HepG2 (cell line): ENCODE results near the gene GCM1. TPM values are rescaled to one million over a fixed set of nuclear protein-coding genes. Genes with fewer than 3 reads are reported as not detected.

Experiments used
- ATAC-seq: fragments of 200-7000 bp; cut with Tn5 transposase; 3 replicates; pipeline ENCODE4 v1.9.1; 2020; ENCODE audit warnings: mild to moderate bottlenecking, moderate library complexity
- BruUV-seq: library from RNA; stranded (reverse); fragments of 400-500 nt; replicated peaks from 2 replicates; lab custom pipeline; 2021; lab: Mats Ljungman, UMichigan
- CTCF ChIA-PET: fragments of 300-600 bp; formaldehyde crosslinking; extraction: SDS; loops from one replicate; lab custom pipeline; 2021; ENCODE audit warnings: low total read pairs, inconsistent platforms, low intra/inter-chr PET ratio; lab: Yijun Ruan, JAX
- POLR2A ChIA-PET: fragments of 350-600 bp; sonication (Branson Sonifier 250); formaldehyde crosslinking; loops from one replicate; lab custom pipeline; 2020; ENCODE audit warnings: antibody characterized with exemption, inconsistent platforms; lab: Yijun Ruan, JAX
- DNase-seq: peaks from one replicate; pipeline ENCODE4 v3.0.0-alpha.2; 2015; ENCODE audit warnings: low spot score
- FAIRE-seq: peaks from 3 replicates; lab custom pipeline; 2011; peaks lifted over from hg19 to GRCh38; lab: Jason Lieb, UNC
- H2AFZ ChIP-seq: one replicate; pipeline ENCODE4 v1.6.1; 2011; ENCODE audit warnings: low read length, inconsistent platforms
- H3K27ac ChIP-seq: fragments of 300-600 bp; 3 replicates; pipeline ENCODE4 v1.8.0; 2011; ENCODE audit warnings: mixed run types, mild to moderate bottlenecking, mixed read lengths, low read length, inconsistent platforms; ENCODE audit not compliant: insufficient read depth; ENCODE audit errors: extremely low read length
- H3K27me3 ChIP-seq, 2 experiments: fragments of 200-600 bp in 1 of 2; 2 replicates in 1 of 2; 3 replicates in 1 of 2; pipeline versions ENCODE4 v1.6.0 to v1.8.0; 2011; ENCODE audit warnings: low read length in 2 of 2, mild to moderate bottlenecking in 2 of 2, moderate library complexity in 2 of 2, inconsistent platforms in 1 of 2; ENCODE audit not compliant: insufficient read depth in 2 of 2, control insufficient read depth in 1 of 2
- H3K36me3 ChIP-seq, 2 experiments: fragments of 200-600 bp in 1 of 2; replicated peaks in 1 of 2; 2 replicates in 1 of 2; 3 replicates in 1 of 2; pipeline versions ENCODE4 v1.5.1 to v1.8.0; 2011; ENCODE audit warnings: low read length in 2 of 2, inconsistent platforms in 1 of 2; ENCODE audit not compliant: insufficient read depth in 2 of 2, control insufficient read depth in 1 of 2
- H3K4me1 ChIP-seq: 2 replicates; pipeline ENCODE4 v1.5.1; 2012; ENCODE audit warnings: low read length, inconsistent platforms; ENCODE audit not compliant: insufficient read depth
- H3K4me2 ChIP-seq: 2 replicates; pipeline ENCODE4 v1.6.0; 2011; ENCODE audit warnings: low read depth, low read length, inconsistent platforms
- H3K4me3 ChIP-seq, 3 experiments: fragments of 200-600 bp in 1 of 3; sonication (generic), shearing (Covaris generic) in 1 of 3; replicated peaks in 1 of 3; 2 replicates each; pipeline ENCODE4 v1.5.1; 2011 to 2016; ENCODE audit warnings: low read length in 3 of 3, inconsistent platforms in 2 of 3, low read depth in 2 of 3, mild to moderate bottlenecking in 2 of 3, control low read depth in 1 of 3, mixed read lengths in 1 of 3; ENCODE audit not compliant: insufficient read depth in 1 of 3
- H3K79me2 ChIP-seq: one replicate; pipeline ENCODE4 v1.6.1; 2011; ENCODE audit warnings: low read length, inconsistent platforms; ENCODE audit not compliant: insufficient read depth
- H3K9ac ChIP-seq: 2 replicates; pipeline ENCODE4 v1.6.0; 2011; ENCODE audit warnings: mild to moderate bottlenecking, low read depth, low read length, inconsistent platforms; ENCODE audit not compliant: insufficient read depth
- H3K9me3 ChIP-seq: 2 replicates; pipeline ENCODE4 v1.5.1; 2012; ENCODE audit warnings: mild to moderate bottlenecking, low read length
- H4K20me1 ChIP-seq: 2 replicates; pipeline ENCODE4 v1.6.0; 2011; ENCODE audit warnings: inconsistent platforms, mild to moderate bottlenecking, low read length, moderate library complexity; ENCODE audit not compliant: insufficient read depth
- ASH2L ChIP-seq: fragments of 300-600, 200-600 bp; sonication (generic); IDR thresholded peaks from 2 replicates; pipeline ENCODE4 v1.7.0; 2017; ENCODE audit warnings: low read depth, mild to moderate bottlenecking, moderate library complexity, mixed read lengths, low read length; ENCODE audit not compliant: insufficient read length
- BRD4 ChIP-seq: sonication (generic); formaldehyde crosslinking; IDR thresholded peaks from 2 replicates; pipeline ENCODE4 v1.4.0; 2020; ENCODE audit warnings: missing genetic modification reagents
- KAT2B ChIP-seq: fragments of 150-350 bp; IDR thresholded peaks from 2 replicates; pipeline ENCODE4 v1.6.1; 2014; ENCODE audit warnings: low read depth, low read length, borderline replicate concordance
- NCOA5 ChIP-seq: sonication (generic); formaldehyde crosslinking; IDR thresholded peaks from 2 replicates; pipeline ENCODE4 v1.4.0; 2020; ENCODE audit warnings: missing genetic modification reagents
- NR2F2 ChIP-seq: IDR thresholded peaks from 2 replicates; pipeline ENCODE4 v1.6.1; 2012; ENCODE audit warnings: low read depth, inconsistent platforms, borderline replicate concordance
- SALL2 ChIP-seq: sonication (generic); formaldehyde crosslinking; IDR thresholded peaks from 2 replicates; pipeline ENCODE4 v1.8.1; 2023; ENCODE audit warnings: mild to moderate bottlenecking, missing genetic modification reagents, inconsistent platforms
- ZFP1 ChIP-seq: IDR thresholded peaks from 2 replicates; pipeline ENCODE4 v1.6.1; 2016
- ZNF251 ChIP-seq: sonication (generic); formaldehyde crosslinking; IDR thresholded peaks from 2 replicates; pipeline ENCODE4 v1.9.0; 2021; ENCODE audit warnings: mild to moderate bottlenecking, missing genetic modification reagents
- ZNF547 ChIP-seq: sonication (generic); formaldehyde crosslinking; IDR thresholded peaks from 2 replicates; pipeline ENCODE4 v1.5.1; 2020; ENCODE audit warnings: mild to moderate bottlenecking, missing genetic modification reagents
- ZNF629 ChIP-seq: sonication (generic); formaldehyde crosslinking; conservative IDR thresholded peaks from 2 replicates; pipeline ENCODE4 v1.5.0; 2020; ENCODE audit warnings: missing genetic modification reagents
- WGBS: methylation state at CpG from one replicate; pipeline ENCODE4 v1.1.6; 2017; ENCODE audit warnings: low lambda C conversion rate; 5-methylcytosine and 5-hydroxymethylcytosine counted together
- in situ Hi-C: cut with HindIII; loops from 2 replicates; pipeline ENCODE4 v1.10.0; 2017; ENCODE audit warnings: low pct_unique_long_range_greater_than_20kb; ENCODE audit not compliant: extremely low pct_ligation_motif_present
- intact Hi-C: fragments of 100-400 bp; cut with micrococcal nuclease; formaldehyde crosslinking; loops from one replicate; pipeline ENCODE4 v1.10.0; 2022; ENCODE audit not compliant: unreplicated experiment
- polyA plus RNA-seq, 8 experiments: library from polyadenylated mRNA; depleted of rRNA in 3 of 8; stranded (reverse) in 7 of 8; unstranded in 1 of 8; fragments of >200 nt; fragmentation: Illumina TruSeq in 4 of 8; extraction: Trizol in 4 of 8; gene quantifications; 2 replicates each; pipeline versions ENCODE4 v1.2.1 to v1.2.3, GENCODE V29; 2011 to 2016; ENCODE audit warnings: low read depth in 4 of 8, missing spikeins in 1 of 8, mixed read lengths in 1 of 8; ENCODE audit not compliant: insufficient read depth in 1 of 8
- total RNA-seq, 5 experiments: library from RNA; depleted of rRNA; stranded (reverse); fragments of >200 nt; fragmentation: Illumina TruSeq; extraction: Trizol; gene quantifications; 2 replicates each; pipeline ENCODE4 v1.2.3, GENCODE V29; 2016; ENCODE audit warnings: low read depth in 1 of 5
- TF ChIP-seq, protein P1 (sequence below): IDR thresholded peaks from 2 replicates; pipeline ENCODE4 v1.6.1; 2016
- TF ChIP-seq, protein P2 (sequence below): sonication (generic); formaldehyde crosslinking; IDR thresholded peaks from 2 replicates; pipeline ENCODE4 v1.4.0; 2020; ENCODE audit warnings: missing genetic modification reagents
- TF ChIP-seq, protein P3 (sequence below): sonication (generic); formaldehyde crosslinking; IDR thresholded peaks from 2 replicates; pipeline ENCODE4 v1.5.1; 2020; ENCODE audit warnings: mild to moderate bottlenecking, missing genetic modification reagents, borderline replicate concordance

The GCM1 gene
- total and polyA plus RNA-seq, 2 of the 13 experiments (the other 11 are each of a cell fraction or from before 2014, with no cell fraction given) = 0.04 to 0.13 TPM

DNA sequence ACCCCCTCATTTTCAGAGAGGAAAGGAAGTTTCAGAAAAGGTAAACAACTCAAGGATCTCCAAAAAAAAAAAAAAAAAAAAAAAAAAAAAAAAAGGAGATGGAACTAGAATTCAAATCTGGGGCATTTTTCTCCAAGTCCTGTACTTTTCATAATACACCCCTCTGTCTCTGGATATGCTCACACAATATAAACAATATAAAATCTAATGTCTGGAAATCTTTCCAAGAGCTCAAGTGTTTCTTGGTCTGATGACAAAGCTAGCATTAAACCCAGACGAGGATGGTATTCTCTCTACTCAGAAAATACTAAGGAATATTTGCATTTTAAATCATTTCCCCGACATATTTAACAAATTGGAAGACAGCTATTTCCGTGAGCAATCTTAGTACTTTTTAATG lies 5.8 kb downstream of the GCM1 start:
- H4K20me1 ChIP-seq = no peaks in the 10 kb centered on the region
- no peak overlapping the region for H3K4me3 ChIP-seq
- TF ChIP-seq, protein P1, sequence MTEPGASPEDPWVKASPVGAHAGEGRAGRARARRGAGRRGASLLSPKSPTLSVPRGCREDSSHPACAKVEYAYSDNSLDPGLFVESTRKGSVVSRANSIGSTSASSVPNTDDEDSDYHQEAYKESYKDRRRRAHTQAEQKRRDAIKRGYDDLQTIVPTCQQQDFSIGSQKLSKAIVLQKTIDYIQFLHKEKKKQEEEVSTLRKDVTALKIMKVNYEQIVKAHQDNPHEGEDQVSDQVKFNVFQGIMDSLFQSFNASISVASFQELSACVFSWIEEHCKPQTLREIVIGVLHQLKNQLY (CRISPR knock-in tag) = no peak
- no peaks in the 10 kb centered on the region for H3K27me3 ChIP-seq
- ChIA-PET CTCF (no interaction called here), POLR2A (no interaction called here)
- DNase-seq (no peak), ATAC-seq (no peak), FAIRE-seq (no peak)
- no peaks in the 10 kb centered on the region for H3K36me3 ChIP-seq
- intact Hi-C loops (no loop called here), in situ Hi-C loops (no loop called here)
- no peaks in the 10 kb centered on the region for H3K79me2 ChIP-seq
- H2AFZ ChIP-seq = no peak overlapping the region
- no peak overlapping the region for H3K27ac ChIP-seq
- WGBS = 93% methylated on average over 3 of the region's 3 CpGs
- peaks cover 32% of the 10 kb centered on the region for H3K4me1 ChIP-seq
- H3K4me2 ChIP-seq = no peak overlapping the region
- no peak overlapping the region for H3K9ac ChIP-seq
- H3K9me3 ChIP-seq = no peaks in the 10 kb centered on the region
- BruUV-seq = no TSS peak

DNA sequence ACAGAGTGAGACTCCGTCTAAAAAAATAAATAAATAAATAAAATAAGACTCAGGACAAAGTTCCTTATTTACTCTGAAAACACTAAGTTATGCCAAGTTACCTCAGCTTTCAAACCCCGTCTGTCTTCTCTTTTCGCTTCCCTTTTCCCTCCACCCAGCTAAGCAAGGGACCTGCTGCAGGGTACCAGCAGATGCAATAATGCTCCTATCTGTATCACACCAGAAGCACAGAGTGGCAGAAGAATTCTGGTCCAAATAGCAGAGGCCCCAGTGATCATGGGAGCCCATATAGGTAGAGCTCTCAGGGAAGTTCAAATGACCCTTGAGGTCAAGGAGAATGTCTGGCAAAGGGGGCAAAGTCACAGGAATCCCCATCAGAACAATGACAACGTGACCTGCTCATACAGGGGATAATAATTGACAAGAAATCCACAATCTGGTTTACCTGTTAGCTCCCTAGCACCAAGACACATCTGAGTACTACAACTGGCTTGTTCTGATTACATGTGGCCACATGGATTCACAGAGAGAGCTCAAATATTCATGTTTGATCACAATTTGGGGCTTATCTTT lies 8.7 kb downstream of the GCM1 start:
- WGBS = 52% methylated on average over 4 of the region's 4 CpGs
- POLR2A ChIA-PET = interaction anchor here (1.1 to 1.4 kb wide), 2 partner anchors 20 to 28 kb away, joined by 4 read pairs; no protein-coding TSS in a partner anchor
- peak; percentile 82 for FAIRE-seq
- TF ChIP-seq, protein P2, sequence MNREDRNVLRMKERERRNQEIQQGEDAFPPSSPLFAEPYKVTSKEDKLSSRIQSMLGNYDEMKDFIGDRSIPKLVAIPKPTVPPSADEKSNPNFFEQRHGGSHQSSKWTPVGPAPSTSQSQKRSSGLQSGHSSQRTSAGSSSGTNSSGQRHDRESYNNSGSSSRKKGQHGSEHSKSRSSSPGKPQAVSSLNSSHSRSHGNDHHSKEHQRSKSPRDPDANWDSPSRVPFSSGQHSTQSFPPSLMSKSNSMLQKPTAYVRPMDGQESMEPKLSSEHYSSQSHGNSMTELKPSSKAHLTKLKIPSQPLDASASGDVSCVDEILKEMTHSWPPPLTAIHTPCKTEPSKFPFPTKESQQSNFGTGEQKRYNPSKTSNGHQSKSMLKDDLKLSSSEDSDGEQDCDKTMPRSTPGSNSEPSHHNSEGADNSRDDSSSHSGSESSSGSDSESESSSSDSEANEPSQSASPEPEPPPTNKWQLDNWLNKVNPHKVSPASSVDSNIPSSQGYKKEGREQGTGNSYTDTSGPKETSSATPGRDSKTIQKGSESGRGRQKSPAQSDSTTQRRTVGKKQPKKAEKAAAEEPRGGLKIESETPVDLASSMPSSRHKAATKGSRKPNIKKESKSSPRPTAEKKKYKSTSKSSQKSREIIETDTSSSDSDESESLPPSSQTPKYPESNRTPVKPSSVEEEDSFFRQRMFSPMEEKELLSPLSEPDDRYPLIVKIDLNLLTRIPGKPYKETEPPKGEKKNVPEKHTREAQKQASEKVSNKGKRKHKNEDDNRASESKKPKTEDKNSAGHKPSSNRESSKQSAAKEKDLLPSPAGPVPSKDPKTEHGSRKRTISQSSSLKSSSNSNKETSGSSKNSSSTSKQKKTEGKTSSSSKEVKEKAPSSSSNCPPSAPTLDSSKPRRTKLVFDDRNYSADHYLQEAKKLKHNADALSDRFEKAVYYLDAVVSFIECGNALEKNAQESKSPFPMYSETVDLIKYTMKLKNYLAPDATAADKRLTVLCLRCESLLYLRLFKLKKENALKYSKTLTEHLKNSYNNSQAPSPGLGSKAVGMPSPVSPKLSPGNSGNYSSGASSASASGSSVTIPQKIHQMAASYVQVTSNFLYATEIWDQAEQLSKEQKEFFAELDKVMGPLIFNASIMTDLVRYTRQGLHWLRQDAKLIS (CRISPR knock-in tag) = no peak
- no peak for TF ChIP-seq SALL2
- TF ChIP-seq ZNF251 = no peak
- no peak for TF ChIP-seq ZNF629 (CRISPR knock-in tag)
- no peak for TF ChIP-seq ASH2L
- no peak for TF ChIP-seq KAT2B
- 0 out of 2 replicates have a peak, but pooled peaks have one; percentile 43 for TF ChIP-seq NR2F2
- no peak for TF ChIP-seq ZFP1
- no peak for TF ChIP-seq ZNF547 (CRISPR knock-in tag)
- TF ChIP-seq BRD4 (CRISPR knock-in tag) = no peak
- no peak for TF ChIP-seq NCOA5
- TF ChIP-seq, protein P3, sequence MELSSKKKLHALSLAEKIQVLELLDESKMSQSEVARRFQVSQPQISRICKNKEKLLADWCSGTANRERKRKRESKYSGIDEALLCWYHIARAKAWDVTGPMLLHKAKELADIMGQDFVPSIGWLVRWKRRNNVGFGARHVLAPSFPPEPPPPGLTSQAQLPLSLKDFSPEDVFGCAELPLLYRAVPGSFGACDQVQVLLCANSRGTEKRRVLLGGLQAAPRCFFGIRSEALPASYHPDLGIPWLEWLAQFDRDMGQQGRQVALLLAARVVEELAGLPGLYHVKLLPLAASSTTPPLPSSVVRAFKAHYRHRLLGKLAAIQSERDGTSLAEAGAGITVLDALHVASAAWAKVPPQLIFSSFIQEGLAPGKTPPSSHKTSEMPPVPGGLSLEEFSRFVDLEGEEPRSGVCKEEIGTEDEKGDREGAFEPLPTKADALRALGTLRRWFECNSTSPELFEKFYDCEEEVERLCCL = no peak

More for the DNA sequence above, 8.7 kb downstream of the GCM1 start:
- Histone ChIP-seq H3K36me3 (no peaks in the 10 kb centered on the region), H3K79me2 (no peaks in the 10 kb centered on the region), H4K20me1 (no peaks in the 10 kb centered on the region), H3K27ac (peak overlapping the region; percentile 23), H3K4me3 (no peak overlapping the region), H3K4me2 (peak overlapping the region; percentile 49), H3K27me3 (no peaks in the 10 kb centered on the region), H3K4me1 (peaks cover 59% of the 10 kb centered on the region), H2AFZ (peak overlapping the region; percentile 33), H3K9ac (no peak overlapping the region), H3K9me3 (no peaks in the 10 kb centered on the region)
- no TSS peak for BruUV-seq
- in situ Hi-C loops = no loop called here
- intact Hi-C loops = loop anchor here (5.0 kb wide), 1 partner anchor 73 kb away; the partner anchor contains the start of gene FBXO9
- DNase-seq (peak; percentile 63), ATAC-seq (peak; percentile 77)
- CTCF ChIA-PET = no interaction called here
